ENCODE measurements around the gene THADA.
A peak's percentile ranks its signal among the peaks of the same experiment; 100 is the strongest.

Gene THADA

GRCh38 chr2:43490252-43490786 lies 105.5 kb downstream of the THADA start:
- FAIRE-seq, result no peak

- FAIRE-seq, result no peak
These were observed 107.1 kb downstream of the THADA start for GRCh38 chr2:43488737-43489136.

- FAIRE-seq, result no peak
These were observed 109.2 kb downstream of the THADA start for GRCh38 chr2:43486603-43487002.

GRCh38 chr2:43484323-43484930 lies 111.4 kb downstream of the THADA start:
- FAIRE-seq, result peak; percentile 81

GRCh38 chr2:43482961-43483360 lies 112.9 kb downstream of the THADA start:
- FAIRE-seq, result no peak

GRCh38 chr2:43481927-43482542 lies 113.8 kb downstream of the THADA start:
- no peak for FAIRE-seq

GRCh38 chr2:43480874-43481273 lies 115.0 kb downstream of the THADA start:
- no peak for FAIRE-seq

- FAIRE-seq, result no peak
These were observed 117.3 kb downstream of the THADA start for GRCh38 chr2:43478412-43479086.

GRCh38 chr2:43475922-43476321 lies 119.9 kb downstream of the THADA start:
- no peak for FAIRE-seq

GRCh38 chr2:43475137-43475846 lies 120.5 kb downstream of the THADA start:
- no peak for FAIRE-seq

- no peak for FAIRE-seq
These were observed 121.6 kb downstream of the THADA start for GRCh38 chr2:43474273-43474672.

- no peak for FAIRE-seq
These were observed 122.1 kb downstream of the THADA start for GRCh38 chr2:43473767-43474166.

- FAIRE-seq, result no peak
These were observed 123.2 kb downstream of the THADA start for GRCh38 chr2:43472527-43473194.

- FAIRE-seq, result no peak
These were observed 126.1 kb downstream of the THADA start for GRCh38 chr2:43469713-43470112.

- no peak for FAIRE-seq
These were observed 126.7 kb downstream of the THADA start for GRCh38 chr2:43469094-43469493.

GRCh38 chr2:43467891-43468290 lies 127.9 kb downstream of the THADA start:
- FAIRE-seq, result no peak

GRCh38 chr2:43465234-43465633 lies 130.6 kb downstream of the THADA start:
- FAIRE-seq, result no peak

- FAIRE-seq, result no peak
These were observed 131.2 kb downstream of the THADA start for GRCh38 chr2:43464590-43464989.

- peak; percentile 73 for FAIRE-seq
These were observed 132.8 kb downstream of the THADA start for GRCh38 chr2:43462866-43463641.

GRCh38 chr2:43461453-43462073 lies 134.3 kb downstream of the THADA start:
- FAIRE-seq, result no peak

- no peak for FAIRE-seq
These were observed 135.1 kb downstream of the THADA start for GRCh38 chr2:43460611-43461365.

All from colon (tissue), 2 donors.